SU-DHL-6 (cell line): Measurements from ENCODE around the gene HOXA10.

Source experiments
- EZH2phosphoT487 ChIP-seq: fragments of 200-600 bp; sonication (generic), shearing (Covaris generic); conservative IDR thresholded peaks from 2 replicates; pipeline ENCODE4 v1.6.1; 2018; ENCODE audit warnings: mild to moderate bottlenecking, antibody characterized with exemption, low read length, moderate library complexity, mixed read lengths
- TF ChIP-seq, protein P1 (sequence below): fragments of 200-600 bp; sonication (generic); IDR thresholded peaks from one replicate; pipeline ENCODE4 v1.5.1; 2017; ENCODE audit warnings: antibody characterized with exemption, mild to moderate bottlenecking, low read length, moderate library complexity; ENCODE audit not compliant: insufficient read depth, poor library complexity, severe bottlenecking

DNA sequence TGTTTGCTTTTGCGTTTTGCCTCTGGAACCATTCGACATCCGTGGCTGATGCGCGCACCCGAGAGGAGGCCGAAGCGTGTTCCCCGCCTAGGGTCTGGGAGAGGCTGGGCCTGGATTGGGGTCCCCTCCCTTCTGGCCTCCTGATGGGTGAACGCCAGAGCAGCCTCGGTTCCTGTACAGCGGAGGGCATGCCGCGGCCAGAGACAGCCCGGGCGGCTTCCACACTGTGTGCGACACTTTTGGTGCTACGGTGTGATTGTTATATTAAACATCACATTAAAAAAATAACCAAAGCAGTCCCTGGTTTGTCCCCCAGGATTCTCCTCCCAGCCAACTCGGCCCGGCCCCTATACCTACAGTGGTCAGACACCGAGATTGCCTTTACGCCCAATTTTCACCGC lies 14.0 kb downstream of the HOXA10 start:
- TF ChIP-seq, protein P1, sequence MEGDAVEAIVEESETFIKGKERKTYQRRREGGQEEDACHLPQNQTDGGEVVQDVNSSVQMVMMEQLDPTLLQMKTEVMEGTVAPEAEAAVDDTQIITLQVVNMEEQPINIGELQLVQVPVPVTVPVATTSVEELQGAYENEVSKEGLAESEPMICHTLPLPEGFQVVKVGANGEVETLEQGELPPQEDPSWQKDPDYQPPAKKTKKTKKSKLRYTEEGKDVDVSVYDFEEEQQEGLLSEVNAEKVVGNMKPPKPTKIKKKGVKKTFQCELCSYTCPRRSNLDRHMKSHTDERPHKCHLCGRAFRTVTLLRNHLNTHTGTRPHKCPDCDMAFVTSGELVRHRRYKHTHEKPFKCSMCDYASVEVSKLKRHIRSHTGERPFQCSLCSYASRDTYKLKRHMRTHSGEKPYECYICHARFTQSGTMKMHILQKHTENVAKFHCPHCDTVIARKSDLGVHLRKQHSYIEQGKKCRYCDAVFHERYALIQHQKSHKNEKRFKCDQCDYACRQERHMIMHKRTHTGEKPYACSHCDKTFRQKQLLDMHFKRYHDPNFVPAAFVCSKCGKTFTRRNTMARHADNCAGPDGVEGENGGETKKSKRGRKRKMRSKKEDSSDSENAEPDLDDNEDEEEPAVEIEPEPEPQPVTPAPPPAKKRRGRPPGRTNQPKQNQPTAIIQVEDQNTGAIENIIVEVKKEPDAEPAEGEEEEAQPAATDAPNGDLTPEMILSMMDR = no peak
- TF ChIP-seq EZH2phosphoT487 = no peak
